HG03571 (cell line): ENCODE data around the gene INSL4.

Experiments used
- ATAC-seq: cut with Tn5 transposase; IDR thresholded peaks from one replicate; pipeline ENCODE4 v1.9.1; 2021; ENCODE audit not compliant: unreplicated experiment

The INSL4 gene

GRCh38 chr9:5231212-5231611, at the start of gene INSL4:
Gene INSL4 (plus strand): TSS chr9:5231419. CDS start chr9:5231524, 105 bp downstream.
- no peak for ATAC-seq

DNA sequence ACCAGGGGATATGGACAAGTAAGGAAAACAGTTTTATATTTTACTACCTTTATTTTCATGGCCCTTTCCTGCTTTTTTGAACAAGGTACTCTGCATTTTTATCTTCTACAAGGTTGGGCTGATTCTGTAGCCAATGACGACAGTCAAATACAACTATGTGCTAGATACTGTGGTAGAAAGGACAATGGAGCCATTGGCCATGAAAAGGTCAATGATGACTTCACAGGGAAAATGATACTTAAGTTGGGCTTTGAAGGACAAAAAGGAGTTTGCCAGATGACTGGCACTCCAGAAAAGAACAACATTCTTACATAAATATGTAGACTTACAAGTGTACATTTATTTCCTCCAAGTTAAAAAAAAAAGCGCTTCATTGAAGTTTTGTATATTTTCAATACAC, 46.4 kb upstream of the INSL4 start:
- no peak for ATAC-seq

GRCh38 chr9:5185220-5185840, 45.9 kb upstream of the INSL4 start, which contains the start of gene INSL6:
Gene INSL6 (minus strand): TSS chr9:5185639. CDS start chr9:5185602, 37 bp downstream.
- no peak for ATAC-seq

GRCh38 chr9:5186416-5187169, 44.6 kb upstream of the INSL4 start:
- ATAC-seq = no peak

DNA sequence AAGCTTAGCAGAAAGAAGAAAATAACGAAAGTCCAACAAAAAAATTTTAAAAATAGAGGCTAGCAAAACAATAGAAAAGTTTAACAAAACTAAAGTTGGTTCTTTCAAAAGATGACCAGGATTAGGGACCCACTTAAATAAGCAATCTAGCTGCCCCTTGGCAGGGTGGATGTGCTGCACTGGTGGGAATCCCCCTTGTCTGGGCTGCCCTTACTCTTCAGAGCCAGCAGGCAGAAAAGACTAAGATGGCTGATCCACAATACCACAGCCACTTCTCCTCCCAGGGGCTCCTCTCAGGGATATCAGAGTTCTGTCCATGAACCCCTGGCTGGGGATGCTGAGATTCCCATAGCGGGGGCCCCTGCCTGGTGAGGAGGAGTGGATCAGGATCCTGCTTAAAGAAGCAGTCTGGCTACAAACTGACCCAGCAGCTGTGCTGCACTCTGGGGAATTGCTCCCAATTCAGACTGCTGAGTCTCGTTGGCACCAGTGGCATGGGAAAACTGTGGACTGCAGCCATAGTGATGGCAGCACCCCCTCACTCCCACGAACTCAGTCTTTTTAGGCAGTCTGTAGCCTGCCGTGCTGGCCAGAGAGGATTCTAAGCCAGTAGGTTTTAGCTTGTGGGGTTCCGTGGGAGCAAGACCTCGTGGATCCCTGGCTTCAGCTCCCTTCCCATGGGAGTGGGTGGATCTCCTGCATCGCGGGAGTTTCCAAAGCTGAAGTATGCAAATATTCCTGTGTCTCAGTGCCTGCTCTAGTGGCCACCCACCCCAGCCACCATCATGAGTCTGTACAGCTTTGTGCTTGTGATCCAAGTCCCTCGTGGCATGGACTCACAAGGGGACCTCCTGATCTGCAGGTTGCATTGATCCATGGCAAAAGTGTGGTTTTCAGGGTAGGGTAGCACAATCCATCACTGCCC, 42.9 kb upstream of the INSL4 start:
- no peak for ATAC-seq

- no peak for ATAC-seq
These were observed 39.2 kb upstream of the INSL4 start for GRCh38 chr9:5191985-5192384.

- no peak for ATAC-seq
These were observed 37.9 kb upstream of the INSL4 start for GRCh38 chr9:5193345-5193744.

DNA sequence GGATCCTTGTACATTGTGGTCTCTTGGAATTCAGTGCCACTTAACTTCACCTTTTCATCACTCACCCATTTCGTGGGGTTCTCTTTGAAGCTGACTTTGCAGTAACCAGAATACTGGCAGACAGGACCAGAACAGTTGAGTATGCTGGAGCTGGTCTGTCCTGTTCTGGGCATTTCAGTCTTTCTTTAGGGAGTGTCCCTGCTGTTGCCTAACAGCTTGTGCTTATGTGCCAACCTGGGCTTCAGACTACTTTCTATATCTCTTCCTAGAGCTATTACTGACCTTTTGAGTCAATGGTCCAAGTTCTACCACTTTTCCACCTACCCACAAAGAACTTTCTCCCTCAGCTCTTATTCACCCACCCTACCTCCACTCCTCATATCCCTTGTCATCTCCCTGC, 35.8 kb upstream of the INSL4 start:
- ATAC-seq = no peak

- no peak for ATAC-seq
These were observed 26.1 kb upstream of the INSL4 start for GRCh38 chr9:5205071-5205470.

GRCh38 chr9:5230554-5230953, 665 bp upstream of the INSL4 start:
- ATAC-seq = no peak

DNA sequence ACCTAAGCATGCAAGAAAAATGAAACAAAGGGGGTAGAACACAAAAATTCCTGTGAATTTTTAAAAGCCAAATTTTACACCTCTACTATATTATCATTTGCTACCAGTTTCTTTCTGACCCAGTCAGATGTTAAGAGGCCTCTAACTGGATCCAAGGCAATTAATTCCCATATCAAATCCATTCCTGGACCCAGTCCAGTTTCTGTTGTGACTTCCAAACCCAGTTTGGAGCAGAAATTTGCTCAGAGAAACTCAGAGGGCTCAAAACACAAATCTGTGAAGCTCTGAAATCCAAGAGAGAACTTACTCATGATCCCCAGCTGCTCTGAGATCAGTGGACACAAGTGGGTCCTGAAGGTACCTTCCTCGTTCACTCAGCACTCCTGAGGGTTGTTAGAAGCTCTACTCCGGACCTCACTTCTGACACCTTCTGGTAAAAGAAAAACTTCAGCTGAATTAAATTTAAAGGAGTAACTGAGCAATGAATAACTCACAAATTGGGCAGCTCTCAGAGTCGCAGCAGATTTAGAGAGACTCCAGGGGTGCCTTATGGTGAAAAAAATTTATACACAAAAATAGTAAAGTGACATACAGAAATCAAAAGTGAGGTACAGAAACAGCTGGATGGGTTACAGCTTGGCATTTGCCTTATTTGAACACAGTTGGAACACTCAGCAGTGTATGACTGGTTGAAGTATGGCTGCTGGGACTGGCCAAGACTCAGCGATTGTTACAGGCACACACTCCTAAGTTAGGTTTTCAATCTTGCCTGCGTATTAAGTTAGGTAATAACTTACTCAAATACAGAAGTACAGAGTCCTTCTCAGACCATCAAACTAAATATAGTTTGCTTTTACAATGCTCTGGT, 32.4 kb downstream of the INSL4 start:
- peak; percentile 52 for ATAC-seq

DNA sequence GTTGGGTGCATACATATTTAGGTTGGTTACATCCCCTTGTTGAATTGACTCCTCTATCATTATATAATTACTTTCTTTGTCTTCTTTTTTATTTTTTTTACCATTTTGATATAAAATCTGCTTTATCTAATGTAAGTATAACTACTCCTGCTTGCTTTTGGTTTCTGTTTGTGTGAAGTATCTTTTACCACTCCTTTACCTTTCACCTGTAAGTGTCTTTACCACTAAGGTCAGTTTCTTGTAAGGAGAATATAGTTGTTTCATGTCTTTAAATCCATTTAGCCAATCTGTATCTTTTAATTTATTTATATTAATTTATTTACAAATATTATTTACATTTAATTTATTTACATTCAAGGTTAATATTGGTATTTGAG, 33.0 kb downstream of the INSL4 start:
- ATAC-seq = peak; percentile 28

- no peak for ATAC-seq
These were observed 34.7 kb downstream of the INSL4 start for GRCh38 chr9:5265939-5266338.

DNA sequence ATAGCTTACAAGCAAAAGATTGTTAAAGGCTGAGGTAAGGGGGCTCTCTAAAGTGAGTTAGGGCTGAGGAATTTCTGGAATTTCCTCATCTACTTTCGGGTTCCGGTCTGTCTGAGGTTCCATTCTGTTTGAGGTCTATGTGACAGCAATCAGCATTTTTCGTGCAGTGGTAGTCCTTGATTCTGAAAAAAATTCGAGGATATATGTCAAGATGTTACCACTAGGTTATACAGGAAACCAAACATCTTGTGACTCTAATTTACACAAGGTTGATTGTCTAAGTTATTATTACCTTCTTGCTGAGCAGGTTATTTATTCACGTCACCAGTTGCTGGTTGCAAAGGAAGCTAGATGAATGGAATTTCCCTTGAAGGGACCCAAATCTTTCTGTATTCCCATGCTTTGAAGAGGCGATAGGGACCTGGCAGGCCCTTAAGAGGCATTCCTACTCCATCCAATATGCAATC, 38.1 kb downstream of the INSL4 start:
- no peak for ATAC-seq

GRCh38 chr9:5274770-5275169, 43.6 kb downstream of the INSL4 start:
- no peak for ATAC-seq

DNA sequence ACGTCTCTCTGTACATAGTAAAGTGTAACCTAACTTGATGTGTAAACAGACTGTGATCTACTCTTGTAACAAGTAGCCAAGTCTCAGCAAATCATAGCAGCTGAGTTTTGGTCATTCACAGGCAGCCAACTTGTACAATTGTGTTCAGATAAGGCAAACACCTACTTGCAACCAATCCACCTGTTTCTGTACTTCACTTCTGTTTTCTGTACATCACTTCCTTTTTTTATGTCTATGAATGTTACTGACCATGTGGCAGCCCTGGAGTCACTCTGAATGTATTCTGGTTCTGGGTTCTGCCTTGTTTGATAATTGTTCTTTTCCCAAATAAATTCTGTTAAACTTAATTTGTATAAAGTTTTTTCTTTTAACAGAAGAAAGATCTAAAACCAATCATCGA, 47.3 kb downstream of the INSL4 start:
- ATAC-seq = no peak
